Natural killer cell (primary cell): ENCODE measurements around the gene SRSF3. TPM values are rescaled to one million over a fixed set of nuclear protein-coding genes. Genes with fewer than 3 reads are reported as not detected.

ENCODE experiments used
- ATAC-seq, 3 donors: fragments of 150-1000 bp in 2 of 3; fragments of 200-7000 bp in 1 of 3; cut with Tn5 transposase; 1 replicate in 1 of 3; 2 replicates in 2 of 3; pipeline ENCODE4 v1.10.0; 2021; ENCODE audit warnings: mild to moderate bottlenecking in 2 of 3, moderate library complexity in 2 of 3
- DNase-seq, 2 donors: peaks; one replicate each; pipeline versions ENCODE4 v3.0.0 to v3.0.0-alpha.2; 2013 to 2021; ENCODE audit warnings: mixed read lengths in 1 of 2
- H3K27ac ChIP-seq: one replicate; pipeline ENCODE4 v1.5.1; 2013; ENCODE audit warnings: mild to moderate bottlenecking, low read length
- H3K27me3 ChIP-seq: one replicate; pipeline ENCODE4 v1.6.1; 2013; ENCODE audit warnings: low read length; ENCODE audit not compliant: control insufficient read depth, insufficient read depth
- H3K36me3 ChIP-seq: one replicate; pipeline ENCODE4 v1.6.1; 2013; ENCODE audit warnings: low read length; ENCODE audit not compliant: control insufficient read depth, insufficient read depth
- H3K4me1 ChIP-seq: one replicate; pipeline ENCODE4 v1.6.1; 2013; ENCODE audit warnings: low read length; ENCODE audit not compliant: control insufficient read depth, insufficient read depth
- H3K4me3 ChIP-seq: one replicate; pipeline ENCODE4 v1.5.1; 2013; ENCODE audit warnings: low read length
- H3K9me3 ChIP-seq: one replicate; pipeline ENCODE4 v1.6.1; 2013; ENCODE audit warnings: low read length; ENCODE audit not compliant: control insufficient read depth, insufficient read depth
- H3K27ac Mint-ChIP-seq, 2 donors: one replicate each; pipeline ENCODE4 v1.8.0; 2022; ENCODE audit warnings: mild to moderate bottlenecking in 2 of 2, mixed read lengths in 2 of 2, moderate library complexity in 1 of 2
- H3K27me3 Mint-ChIP-seq, 2 donors: one replicate each; pipeline ENCODE4 v1.8.0; 2022; ENCODE audit warnings: low read depth in 2 of 2, mixed read lengths in 2 of 2
- H3K36me3 Mint-ChIP-seq: one replicate; pipeline ENCODE4 v1.8.0; 2022; ENCODE audit warnings: mixed read lengths
- H3K4me1 Mint-ChIP-seq, 2 donors: one replicate each; pipeline ENCODE4 v1.8.0; 2022; ENCODE audit warnings: mixed read lengths in 2 of 2
- H3K4me3 Mint-ChIP-seq: one replicate; pipeline ENCODE4 v1.8.0; 2022; ENCODE audit warnings: mild to moderate bottlenecking, moderate library complexity, mixed read lengths
- H3K9me3 Mint-ChIP-seq, 2 donors: one replicate each; pipeline ENCODE4 v1.8.0; 2022; ENCODE audit warnings: mixed read lengths in 2 of 2
- WGBS: methylation state at CpG from one replicate; pipeline ENCODE4 v1.1.7; 2013; ENCODE audit warnings: missing lambda C conversion rate; ENCODE audit not compliant: insufficient coverage; 5-methylcytosine and 5-hydroxymethylcytosine counted together
- intact Hi-C: fragments of 100-400 bp; cut with micrococcal nuclease; formaldehyde crosslinking; loops from one replicate; pipeline ENCODE4 v1.14.2; 2022
- total RNA-seq, 4 donors: library from RNA; stranded (reverse); fragments of 120-200 nt in 1 of 4; gene quantifications; one replicate each; pipeline versions ENCODE4 v1.2.3 to v1.2.4, GENCODE V29; 2013 to 2022
- TF ChIP-seq, protein P1 (sequence below): fragments of 200-600 bp; IDR thresholded peaks from one replicate; pipeline ENCODE4 v1.8.0; 2022; ENCODE audit warnings: antibody characterized with exemption

Gene SRSF3
- total RNA-seq, 3 donors from 2014 or later (not counting 1 experiment from before 2014, with no cell fraction given): 445 to 526 (median 447) TPM

DNA sequence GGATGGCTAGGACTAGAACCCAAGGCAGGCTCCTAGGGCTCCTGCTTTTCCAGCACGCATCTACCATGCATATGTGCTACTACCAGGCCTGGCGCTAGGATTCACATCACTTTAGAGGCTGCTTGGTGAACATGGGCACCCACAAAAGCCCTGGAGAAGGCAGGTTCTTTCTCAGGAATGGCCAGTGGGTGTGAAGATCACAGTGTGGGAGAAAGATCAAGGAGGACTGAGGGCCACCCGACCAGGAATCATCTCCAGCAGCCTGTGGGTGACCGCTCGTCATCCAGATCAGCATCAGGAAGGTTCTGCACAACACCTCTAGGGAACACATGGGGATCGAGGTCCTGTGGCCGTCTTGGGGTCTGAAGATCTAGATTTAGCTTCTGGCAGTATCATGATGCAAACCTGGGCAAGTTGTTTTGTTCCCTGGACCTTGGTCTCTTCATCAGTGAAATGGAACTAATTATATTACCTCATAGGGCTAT, 27.3 kb downstream of the SRSF3 start:
- Mint-ChIP-seq H3K27ac (no peak overlapping the region), H3K27me3 (peaks cover 0 to 2% of the 10 kb centered on the region in 2 donors), H3K9me3 (no peaks in the 10 kb centered on the region), H3K36me3 (no peaks in the 10 kb centered on the region), H3K4me3 (no peak overlapping the region), H3K4me1 (peaks cover 0 to 14% of the 10 kb centered on the region in 2 donors)
- intact Hi-C loops: no loop called here
- TF ChIP-seq, protein P1, sequence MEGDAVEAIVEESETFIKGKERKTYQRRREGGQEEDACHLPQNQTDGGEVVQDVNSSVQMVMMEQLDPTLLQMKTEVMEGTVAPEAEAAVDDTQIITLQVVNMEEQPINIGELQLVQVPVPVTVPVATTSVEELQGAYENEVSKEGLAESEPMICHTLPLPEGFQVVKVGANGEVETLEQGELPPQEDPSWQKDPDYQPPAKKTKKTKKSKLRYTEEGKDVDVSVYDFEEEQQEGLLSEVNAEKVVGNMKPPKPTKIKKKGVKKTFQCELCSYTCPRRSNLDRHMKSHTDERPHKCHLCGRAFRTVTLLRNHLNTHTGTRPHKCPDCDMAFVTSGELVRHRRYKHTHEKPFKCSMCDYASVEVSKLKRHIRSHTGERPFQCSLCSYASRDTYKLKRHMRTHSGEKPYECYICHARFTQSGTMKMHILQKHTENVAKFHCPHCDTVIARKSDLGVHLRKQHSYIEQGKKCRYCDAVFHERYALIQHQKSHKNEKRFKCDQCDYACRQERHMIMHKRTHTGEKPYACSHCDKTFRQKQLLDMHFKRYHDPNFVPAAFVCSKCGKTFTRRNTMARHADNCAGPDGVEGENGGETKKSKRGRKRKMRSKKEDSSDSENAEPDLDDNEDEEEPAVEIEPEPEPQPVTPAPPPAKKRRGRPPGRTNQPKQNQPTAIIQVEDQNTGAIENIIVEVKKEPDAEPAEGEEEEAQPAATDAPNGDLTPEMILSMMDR: no peak
- Histone ChIP-seq H3K36me3 (no peaks in the 10 kb centered on the region), H3K4me3 (no peak overlapping the region), H3K27ac (no peak overlapping the region), H3K27me3 (no peaks in the 10 kb centered on the region), H3K9me3 (no peaks in the 10 kb centered on the region), H3K4me1 (peaks cover 19% of the 10 kb centered on the region)
- ATAC-seq (no peak), DNase-seq (no peak)
- WGBS: 96% methylated on average over 7 of the region's 7 CpGs

DNA sequence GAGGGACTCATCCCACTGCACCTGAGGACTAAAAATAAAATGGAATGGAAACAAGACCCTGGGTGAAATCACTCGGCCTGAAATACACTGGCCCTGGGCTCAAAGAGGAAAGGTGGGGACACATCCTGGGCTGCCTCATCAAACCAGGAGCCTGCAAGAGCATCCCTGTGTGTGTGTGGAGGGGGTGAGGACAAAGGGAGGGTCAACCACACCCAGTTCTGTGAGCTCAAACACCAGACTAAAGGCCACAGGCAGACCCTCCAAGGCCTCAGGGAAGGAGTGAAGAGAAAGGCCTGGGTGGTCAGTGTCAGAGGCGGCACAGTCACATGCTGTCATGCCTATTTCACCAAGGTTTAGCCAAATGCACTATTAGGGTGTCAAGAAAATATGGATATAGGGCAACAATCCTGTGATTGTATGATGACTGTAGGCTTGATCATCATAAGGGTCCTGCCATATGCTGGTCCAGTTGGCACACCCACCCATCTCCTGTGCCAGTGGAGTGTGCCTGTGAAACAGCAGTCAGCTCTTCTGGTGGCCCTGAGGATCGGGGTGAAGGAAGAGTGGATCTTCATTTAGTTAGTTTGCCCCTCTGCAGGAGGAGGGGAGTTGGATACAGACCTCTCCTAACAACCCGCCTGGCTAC, 28.9 kb downstream of the SRSF3 start:
- TF ChIP-seq, protein P1: no peak
- peaks cover 14% of the 10 kb centered on the region for H3K4me1 ChIP-seq
- no peaks in the 10 kb centered on the region for H3K27me3 ChIP-seq
- ATAC-seq (no peak), DNase-seq (no peak)
- no peaks in the 10 kb centered on the region for H3K36me3 ChIP-seq
- H3K9me3 Mint-ChIP-seq: no peaks in the 10 kb centered on the region
- no peak overlapping the region for H3K4me3 Mint-ChIP-seq
- WGBS: 50% methylated on average over 4 of the region's 4 CpGs
- no peak overlapping the region for H3K27ac ChIP-seq
- H3K4me3 ChIP-seq: no peak overlapping the region
- H3K36me3 Mint-ChIP-seq: no peaks in the 10 kb centered on the region
- peaks cover 0 to 14% of the 10 kb centered on the region in 2 donors for H3K4me1 Mint-ChIP-seq
- H3K9me3 ChIP-seq: no peaks in the 10 kb centered on the region
- peak overlapping the region in 1 of 2 donors; percentile 35 for H3K27ac Mint-ChIP-seq
- intact Hi-C loops: loop anchor here (2.0 kb wide), 2 partner anchors 58 to 136 kb away; no protein-coding TSS in a partner anchor
- H3K27me3 Mint-ChIP-seq: peaks cover 0 to 2% of the 10 kb centered on the region in 2 donors

DNA sequence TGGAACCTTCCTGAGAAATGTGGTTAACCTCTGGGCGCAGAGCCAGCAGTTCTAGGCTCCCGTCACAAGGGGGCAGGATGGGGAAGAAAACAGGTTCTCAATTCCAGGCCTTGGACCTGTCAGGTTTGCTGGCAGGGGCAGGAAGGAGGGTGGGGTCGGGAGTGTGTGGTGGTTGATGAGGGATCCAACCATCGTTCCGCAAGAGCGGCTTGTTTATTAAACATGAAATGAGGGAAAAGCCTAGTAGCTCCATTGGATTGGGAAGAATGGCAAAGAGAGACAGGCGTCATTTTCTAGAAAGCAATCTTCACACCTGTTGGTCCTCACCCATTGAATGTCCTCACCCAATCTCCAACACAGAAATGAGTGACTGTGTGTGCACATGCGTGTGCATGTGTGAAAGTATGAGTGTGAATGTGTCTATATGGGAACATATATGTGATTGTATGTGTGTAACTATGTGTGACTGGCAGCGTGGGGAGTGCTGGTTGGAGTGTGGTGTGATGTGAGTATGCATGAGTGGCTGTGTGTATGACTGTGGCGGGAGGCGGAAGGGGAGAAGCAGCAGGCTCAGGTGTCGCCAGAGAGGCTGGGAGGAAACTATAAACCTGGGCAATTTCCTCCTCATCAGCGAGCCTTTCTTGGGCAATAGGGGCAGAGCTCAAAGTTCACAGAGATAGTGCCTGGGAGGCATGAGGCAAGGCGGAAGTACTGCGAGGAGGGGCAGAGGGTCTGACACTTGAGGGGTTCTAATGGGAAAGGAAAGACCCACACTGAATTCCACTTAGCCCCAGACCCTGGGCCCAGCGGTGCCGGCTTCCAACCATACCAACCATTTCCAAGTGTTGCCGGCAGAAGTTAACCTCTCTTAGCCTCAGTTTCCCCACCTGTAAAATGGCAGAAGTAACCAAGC, 29.6 kb downstream of the SRSF3 start:
- no peak overlapping the region for H3K4me3 Mint-ChIP-seq
- peaks cover 0 to 14% of the 10 kb centered on the region in 2 donors for H3K4me1 Mint-ChIP-seq
- peak; percentile 78 to 94 (median 94) for ATAC-seq
- H3K9me3 Mint-ChIP-seq: no peaks in the 10 kb centered on the region
- Histone ChIP-seq H3K36me3 (no peaks in the 10 kb centered on the region), H3K27me3 (no peaks in the 10 kb centered on the region), H3K9me3 (no peaks in the 10 kb centered on the region), H3K4me3 (no peak overlapping the region), H3K27ac (no peak overlapping the region), H3K4me1 (peaks cover 11% of the 10 kb centered on the region)
- peak; percentile 67 to 88 for DNase-seq
- intact Hi-C loops: loop anchor here (2.0 kb wide), 2 partner anchors 57 to 135 kb away; no protein-coding TSS in a partner anchor
- TF ChIP-seq, protein P1: peak; percentile 86
- peak overlapping the region in 1 of 2 donors; percentile 35 for H3K27ac Mint-ChIP-seq
- peaks cover 0 to 2% of the 10 kb centered on the region in 2 donors for H3K27me3 Mint-ChIP-seq
- 45% methylated on average over 17 of the region's 18 CpGs for WGBS
- H3K36me3 Mint-ChIP-seq: no peaks in the 10 kb centered on the region
